Ramos (cell line): ENCODE results near the gene PHF3.

Experiments used
- in situ Hi-C: fragments of 300-500 bp; cut with MboI; formaldehyde crosslinking; loops from one replicate; pipeline ENCODE4 v1.14.3; 2022; ENCODE audit warnings: low sequenced_read_pairs; ENCODE audit not compliant: unreplicated experiment

Gene PHF3, protein sequence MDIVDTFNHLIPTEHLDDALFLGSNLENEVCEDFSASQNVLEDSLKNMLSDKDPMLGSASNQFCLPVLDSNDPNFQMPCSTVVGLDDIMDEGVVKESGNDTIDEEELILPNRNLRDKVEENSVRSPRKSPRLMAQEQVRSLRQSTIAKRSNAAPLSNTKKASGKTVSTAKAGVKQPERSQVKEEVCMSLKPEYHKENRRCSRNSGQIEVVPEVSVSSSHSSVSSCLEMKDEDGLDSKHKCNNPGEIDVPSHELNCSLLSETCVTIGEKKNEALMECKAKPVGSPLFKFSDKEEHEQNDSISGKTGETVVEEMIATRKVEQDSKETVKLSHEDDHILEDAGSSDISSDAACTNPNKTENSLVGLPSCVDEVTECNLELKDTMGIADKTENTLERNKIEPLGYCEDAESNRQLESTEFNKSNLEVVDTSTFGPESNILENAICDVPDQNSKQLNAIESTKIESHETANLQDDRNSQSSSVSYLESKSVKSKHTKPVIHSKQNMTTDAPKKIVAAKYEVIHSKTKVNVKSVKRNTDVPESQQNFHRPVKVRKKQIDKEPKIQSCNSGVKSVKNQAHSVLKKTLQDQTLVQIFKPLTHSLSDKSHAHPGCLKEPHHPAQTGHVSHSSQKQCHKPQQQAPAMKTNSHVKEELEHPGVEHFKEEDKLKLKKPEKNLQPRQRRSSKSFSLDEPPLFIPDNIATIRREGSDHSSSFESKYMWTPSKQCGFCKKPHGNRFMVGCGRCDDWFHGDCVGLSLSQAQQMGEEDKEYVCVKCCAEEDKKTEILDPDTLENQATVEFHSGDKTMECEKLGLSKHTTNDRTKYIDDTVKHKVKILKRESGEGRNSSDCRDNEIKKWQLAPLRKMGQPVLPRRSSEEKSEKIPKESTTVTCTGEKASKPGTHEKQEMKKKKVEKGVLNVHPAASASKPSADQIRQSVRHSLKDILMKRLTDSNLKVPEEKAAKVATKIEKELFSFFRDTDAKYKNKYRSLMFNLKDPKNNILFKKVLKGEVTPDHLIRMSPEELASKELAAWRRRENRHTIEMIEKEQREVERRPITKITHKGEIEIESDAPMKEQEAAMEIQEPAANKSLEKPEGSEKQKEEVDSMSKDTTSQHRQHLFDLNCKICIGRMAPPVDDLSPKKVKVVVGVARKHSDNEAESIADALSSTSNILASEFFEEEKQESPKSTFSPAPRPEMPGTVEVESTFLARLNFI (N-terminal part only)

DNA sequence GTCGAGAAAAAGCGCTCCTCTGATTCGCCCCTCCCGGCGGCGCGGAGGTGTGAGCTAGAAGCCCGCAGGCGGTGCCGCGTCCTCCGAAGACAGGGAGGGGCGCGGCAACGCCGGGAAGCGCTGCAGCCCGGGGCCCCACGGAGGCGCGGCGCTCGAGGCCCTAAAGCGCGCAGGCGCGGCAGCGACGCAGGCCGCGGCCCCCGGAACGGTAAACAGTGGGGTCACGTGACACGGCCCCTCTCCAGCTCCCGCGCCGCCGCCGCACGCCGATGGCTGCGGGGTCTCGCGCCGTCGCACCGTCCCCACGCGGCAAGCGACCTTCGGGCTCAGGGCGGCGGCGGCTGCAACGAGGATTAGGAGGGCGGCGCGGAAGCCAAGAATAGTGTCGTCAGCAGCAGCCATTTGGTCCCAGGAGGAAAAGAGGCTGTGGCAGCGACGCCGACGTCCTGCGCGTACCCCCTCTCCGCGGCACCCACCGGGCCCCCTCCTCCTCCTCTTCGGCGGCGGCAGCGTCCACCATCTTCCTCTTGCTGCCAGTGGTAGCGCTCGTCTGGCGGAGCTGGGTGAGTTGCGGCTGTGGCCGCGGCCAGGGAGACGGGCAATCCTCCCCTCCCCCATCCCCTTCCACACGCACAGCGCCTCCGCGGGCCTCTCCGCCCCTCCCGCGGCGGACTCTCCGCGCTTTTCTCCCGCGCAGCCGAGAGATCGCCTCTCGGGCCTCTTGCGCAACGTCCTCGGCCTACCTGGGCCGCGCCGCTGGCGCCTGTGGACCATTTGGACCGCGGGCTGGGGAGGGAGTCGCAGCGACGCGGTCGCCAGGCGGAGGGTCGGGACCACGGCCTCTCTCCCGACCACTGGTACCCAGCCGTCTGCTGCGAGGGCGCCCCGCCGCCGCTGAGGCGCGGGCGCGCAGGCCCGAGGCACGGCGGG is at the start of gene PHF3:
Gene PHF3 (plus strand): TSS at position 215 of the 930 bp plus-strand sequence. CDS start 10,750 bp downstream, outside the sequence.
- in situ Hi-C loops, result no loop called here

DNA sequence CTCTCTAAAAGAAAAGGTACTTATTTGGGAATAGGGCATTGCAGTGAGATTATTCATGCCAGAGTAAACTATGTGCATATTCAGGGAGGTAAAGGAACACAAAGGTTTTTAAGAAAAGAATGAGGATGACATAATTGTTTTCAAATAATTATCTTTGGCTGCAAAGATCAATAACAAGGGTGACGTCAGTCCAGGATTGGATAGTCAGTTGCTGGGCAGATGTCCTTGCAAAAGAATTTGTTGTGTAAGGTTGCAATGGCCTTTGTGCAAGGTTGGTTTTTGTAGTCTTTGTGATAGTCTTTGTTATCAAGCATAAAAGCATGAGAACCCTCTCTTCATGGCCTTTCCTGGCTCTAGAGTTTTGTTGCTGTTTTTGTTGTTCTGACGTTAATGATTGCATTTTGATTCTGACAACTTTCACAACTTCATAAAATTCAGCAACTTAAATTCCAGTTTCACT is 45.6 kb upstream of the PHF3 start:
- in situ Hi-C loops, result loop anchor here (10.0 kb wide), 1 partner anchor 155 kb away; no protein-coding TSS in a partner anchor

DNA sequence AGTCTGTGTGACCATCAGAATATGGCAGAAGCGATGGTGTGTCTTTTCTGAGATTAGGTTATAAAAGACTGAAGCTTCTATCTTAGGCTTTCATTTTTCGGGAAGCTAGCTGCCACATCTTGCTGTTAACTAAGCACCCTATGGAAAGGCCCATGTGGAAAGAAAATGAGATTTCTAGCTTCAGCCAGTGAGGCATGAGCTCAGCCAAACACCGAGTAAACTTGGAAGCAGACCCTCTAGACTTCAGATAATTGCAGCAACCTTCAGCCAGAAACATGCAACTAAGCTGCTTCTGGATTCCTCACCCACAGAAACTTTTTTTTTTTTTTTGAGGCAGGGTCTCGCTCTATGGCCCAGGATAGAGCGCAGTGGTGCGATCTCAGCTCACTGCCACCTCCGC is 42.7 kb upstream of the PHF3 start:
- in situ Hi-C loops, result loop anchor here (10.0 kb wide), 1 partner anchor 152 kb away; no protein-coding TSS in a partner anchor

DNA sequence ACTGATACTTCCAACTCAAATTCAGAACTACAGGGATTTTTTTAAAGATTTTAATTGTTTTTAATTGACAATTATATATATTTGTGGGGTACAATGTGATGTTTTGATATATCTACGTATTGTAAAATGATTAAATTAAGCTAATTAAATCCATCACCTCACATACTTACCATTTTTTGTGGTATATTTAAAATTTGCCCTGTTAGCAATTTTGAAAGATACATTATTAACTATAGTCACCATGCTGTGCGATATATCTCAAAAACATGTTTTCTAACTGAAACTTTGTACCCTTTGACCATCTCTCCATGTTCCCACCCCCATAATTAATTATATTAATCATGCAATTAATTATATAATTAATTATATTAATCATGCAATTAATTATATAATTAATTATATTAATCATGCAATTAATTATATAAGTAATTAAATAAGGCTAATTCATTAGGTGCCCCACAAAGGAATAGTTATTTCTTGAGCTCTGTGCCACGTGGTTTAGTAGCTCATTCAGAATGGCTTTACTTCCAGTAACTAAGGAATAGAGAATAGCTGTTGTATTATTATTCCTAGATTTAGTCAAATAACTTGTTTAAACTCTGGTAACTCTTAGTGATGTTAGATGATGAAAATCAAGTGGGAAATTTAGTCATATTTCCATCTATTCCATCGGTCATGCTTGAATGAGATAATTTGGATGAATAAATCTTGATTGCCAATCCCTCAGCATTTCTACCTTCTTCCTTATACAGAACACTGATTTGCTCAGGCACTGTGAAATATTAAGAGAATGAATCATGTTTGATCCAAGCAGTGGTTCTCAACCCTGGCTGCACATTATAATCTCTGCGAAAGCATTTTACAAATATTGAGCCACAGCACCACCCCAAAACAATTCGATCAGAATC is 38.2 kb upstream of the PHF3 start:
- in situ Hi-C loops, result loop anchor here (10.0 kb wide), 1 partner anchor 147 kb away; no protein-coding TSS in a partner anchor

DNA sequence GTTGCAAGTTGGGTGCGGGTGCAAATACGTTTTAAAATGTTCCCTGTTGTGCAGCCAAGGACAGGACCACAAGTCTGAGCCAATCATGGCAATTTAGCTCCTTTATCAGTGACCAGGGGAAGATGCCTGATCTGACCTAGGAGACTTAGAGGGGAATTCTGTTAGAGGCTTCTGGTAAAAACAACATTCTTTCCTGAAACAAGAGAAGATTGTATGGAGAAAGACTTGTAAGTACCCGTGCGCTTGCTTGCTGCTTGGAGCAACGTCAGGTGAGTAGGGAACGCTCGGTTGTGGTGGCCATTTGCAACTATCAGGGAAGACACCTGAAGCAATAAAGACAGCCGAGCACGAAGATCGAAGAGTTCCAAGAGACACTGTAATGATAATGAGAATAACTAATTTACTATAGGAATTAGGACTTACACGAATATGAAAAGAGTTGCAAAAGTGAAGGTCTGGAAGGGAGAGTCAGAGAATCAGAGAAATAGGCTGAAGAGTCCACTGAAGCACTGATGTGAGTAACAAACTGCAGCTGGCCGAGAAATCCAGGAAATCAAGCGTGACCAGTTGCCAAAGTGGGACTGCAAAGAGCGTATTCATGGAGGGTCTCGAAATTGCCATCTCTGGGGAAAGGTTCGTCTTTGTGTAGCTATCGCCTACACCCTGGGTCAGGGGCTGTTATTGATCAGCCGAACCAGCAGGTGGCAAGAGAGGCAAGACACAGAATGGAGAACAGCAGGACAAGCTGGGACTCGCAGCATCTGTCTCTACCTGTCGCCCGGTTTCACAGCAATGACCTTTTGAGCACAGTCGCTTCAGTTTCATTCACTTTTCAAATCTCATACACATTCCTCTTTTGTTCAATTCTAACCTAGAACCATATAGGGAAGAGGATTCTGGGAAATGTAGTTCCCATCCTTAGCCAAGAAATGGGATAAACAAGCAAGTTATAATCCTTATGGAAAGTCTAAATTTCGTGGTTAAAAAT is 37.3 kb upstream of the PHF3 start:
- in situ Hi-C loops, result loop anchor here (10.0 kb wide), 1 partner anchor 146 kb away; no protein-coding TSS in a partner anchor

DNA sequence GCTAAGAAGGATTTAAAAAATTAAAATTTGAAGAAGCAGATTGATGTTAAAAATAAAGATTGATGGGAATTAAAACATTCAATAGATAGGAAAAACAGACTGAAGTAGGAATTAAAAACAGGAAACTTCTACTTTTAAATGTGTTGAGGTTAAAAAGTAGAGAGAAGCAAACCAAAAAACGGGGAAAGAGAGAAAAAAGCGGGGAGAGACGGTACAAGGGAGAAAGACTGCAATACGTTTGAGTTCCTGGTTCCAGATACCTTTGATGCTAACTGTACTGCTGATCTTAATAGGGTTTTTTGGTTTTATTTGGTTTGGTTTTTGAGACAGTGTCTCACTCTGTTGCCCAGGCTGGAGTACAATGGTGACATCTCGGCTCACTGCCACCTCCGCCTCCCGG is 36.4 kb upstream of the PHF3 start:
- in situ Hi-C loops, result loop anchor here (10.0 kb wide), 1 partner anchor 146 kb away; no protein-coding TSS in a partner anchor

DNA sequence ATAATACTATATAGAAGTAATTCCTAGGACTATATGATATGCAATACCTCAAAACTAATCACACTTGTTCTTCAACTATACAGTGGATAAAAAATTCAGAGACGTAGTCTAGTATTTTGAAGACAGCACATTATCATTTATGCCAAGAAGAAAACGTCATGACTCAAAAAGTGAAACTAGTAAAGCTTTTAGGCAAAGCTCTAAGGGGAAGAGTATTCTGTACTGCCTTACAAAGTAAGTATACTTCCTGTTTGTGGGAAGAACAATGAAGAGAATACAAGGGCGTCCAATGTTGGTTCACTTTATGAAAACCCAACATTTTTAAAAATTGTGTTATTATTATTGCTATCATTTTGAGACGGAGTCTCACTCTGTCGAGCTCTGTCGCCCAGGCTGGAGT is 35.5 kb upstream of the PHF3 start:
- in situ Hi-C loops, result no loop called here

DNA sequence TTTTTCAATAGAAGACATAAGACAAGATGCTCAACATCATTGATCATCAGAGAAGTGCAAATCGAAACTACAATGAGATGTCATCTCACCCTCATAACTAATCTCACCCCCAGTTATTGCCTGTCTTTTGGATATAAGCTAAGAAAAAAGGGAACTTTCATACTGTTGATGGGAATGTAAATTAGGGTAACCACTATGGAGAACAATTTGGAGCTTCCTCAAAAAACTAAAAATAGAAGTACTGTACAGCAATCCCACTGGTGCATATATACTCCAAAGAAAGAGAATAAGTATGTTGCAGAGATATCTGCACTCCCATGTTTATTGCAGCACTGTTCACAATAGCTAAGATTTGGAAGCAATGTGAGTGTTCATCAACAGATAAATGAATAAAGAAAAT is 26.4 kb upstream of the PHF3 start:
- in situ Hi-C loops, result no loop called here

DNA sequence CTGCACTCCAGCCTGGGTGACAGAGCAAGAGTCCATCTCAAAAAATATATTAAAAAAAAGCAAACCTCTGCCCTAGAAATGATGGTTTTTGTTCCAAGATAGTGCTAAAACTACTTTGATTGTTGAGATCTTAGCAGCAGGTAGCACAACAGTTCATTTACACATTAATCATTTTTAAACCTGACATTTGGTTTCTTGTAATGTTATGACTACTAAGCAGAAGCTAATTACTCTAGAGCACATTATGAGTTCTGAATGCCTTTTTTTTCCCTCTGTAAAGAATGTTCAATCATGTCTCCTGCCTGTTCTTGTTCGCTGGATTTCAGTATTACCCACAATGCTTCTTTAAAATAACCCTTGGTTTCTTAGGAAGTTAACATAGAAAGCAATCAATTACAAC is 24.7 kb upstream of the PHF3 start:
- in situ Hi-C loops, result no loop called here

DNA sequence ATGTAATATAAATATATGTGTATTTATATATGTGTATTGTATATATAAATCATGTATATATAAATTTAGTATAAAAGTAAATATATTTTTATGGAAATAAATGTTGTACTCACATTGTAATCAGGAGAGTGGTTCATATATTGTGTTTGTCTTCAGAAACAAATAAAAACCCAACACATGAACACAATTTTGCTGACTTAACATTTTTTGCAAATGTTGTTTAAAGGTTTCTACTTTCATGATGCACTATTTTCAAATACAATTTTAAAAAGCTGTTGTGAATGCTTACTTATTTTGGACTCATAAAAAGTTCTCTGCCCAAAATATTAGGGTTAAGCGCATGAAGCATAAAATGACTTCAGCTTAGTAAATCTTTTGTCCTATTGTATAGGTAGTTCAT is 24.0 kb upstream of the PHF3 start:
- in situ Hi-C loops, result no loop called here

DNA sequence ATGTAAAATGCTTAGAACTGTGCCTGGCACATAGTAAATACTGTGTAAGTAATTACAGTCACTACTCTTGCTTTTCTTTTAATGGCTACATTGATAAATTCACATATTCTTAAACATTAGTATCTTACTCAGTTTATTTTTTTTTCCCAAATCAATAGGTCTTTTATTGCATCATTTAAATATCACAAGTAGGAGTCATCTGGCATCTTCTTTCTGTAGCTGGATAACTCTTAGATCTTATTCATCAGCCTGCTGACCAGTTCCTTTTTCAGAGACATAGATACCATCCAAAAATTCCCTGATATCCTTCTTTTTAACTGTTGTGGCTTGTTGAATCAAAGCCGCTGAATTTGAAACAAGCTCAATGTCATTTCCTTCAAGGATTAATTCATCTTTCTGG is 20.0 kb upstream of the PHF3 start:
- in situ Hi-C loops, result no loop called here

DNA sequence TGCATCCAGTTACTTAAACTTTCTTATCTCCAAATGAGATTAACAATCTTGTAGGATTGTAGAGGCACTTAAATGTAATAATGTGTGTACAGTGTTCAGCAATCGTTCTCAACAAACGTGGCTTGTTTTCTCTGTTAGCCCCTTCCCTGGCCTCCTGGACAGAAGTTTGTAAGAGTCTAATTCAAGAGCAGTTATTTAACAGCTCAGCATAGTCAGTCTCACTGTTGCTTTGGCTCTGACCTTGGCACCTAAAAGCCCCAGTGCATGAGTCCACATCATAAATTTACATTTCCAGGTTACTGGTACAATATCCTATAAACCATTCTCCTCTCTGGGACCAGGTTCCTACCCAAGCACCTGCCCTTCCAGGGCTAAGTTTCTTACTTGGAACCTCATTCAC is 11.5 kb upstream of the PHF3 start:
- in situ Hi-C loops, result no loop called here

DNA sequence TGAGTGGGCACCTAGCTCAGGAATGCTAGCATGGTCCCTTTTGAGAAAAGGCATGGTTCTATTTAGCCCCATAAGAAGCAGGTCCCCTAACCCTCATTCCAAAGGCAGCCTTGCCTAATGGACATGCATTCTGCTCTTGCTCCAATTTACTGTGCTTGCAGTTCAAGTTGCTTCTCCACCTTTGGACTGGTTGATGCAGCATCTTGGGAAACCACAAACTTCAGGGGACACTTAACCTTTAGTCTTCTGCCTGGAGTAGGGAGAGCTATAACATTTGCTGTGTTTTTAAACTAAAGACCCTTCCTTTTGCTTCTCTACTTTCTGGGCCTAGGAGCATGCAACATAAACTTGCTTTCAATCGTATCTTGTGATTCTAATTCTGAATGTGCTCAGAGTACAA is 5.1 kb upstream of the PHF3 start:
- in situ Hi-C loops, result no loop called here

DNA sequence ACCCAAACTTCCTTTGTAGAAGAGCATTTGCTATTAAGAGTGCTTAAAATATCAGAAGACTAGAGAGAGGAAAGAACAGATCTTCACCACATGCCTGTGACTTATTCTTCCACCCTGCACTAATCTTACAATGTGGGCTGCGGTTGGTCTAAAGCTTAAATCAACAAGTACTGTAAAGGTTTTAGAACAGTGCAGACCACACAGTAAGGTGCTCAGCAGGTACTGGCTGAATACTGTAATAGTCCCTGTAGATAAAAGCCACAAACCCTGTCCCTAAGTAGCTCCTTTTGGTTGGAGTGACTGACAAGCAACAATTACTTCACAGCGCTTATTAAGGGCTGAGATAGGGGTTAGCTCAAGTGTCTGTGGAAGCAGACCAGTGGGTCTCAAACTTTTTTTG is 972 bp upstream of the PHF3 start:
- in situ Hi-C loops, result no loop called here

DNA sequence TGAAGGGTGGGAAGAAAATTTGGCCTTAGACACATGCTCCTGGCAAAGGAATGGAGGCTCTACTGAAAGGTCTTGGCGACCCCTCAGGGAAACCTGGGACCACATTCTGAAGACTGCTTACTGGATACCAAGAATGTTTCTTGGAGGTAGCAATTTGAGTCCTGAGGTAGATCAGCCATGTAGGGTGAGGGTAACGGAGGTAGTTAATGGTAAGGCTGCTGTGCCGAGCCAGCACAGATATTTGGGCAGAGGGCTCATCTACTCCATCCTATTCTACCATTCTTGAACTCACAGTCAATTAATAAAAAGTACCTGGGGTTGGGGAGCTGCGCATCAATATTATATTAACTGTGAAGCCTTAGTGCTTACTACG is 401 bp upstream of the PHF3 start:
- in situ Hi-C loops, result no loop called here

DNA sequence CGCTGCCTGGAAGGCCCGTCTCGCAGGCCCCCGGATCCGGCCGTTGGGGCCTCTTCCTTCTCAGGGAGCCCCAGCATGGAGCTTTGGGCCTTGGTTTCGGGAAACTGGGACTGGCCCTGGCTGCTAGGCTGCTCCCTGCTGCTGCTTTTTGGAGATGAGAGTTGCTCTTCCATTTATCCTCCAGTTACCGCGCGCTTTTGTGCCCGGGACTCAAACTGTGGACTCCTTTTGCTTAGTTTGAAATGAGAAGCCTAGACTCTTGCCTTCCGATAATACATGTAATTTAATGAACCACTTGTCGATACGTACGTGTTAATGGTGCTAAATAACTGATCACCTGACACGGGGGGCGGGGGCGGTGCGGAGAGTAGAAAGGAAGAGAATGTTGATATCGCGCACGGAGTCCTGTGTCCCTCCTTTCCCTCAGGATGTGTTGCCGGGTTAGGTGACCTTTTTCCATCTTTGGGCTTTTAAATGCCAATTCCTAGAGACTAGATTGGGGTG is 968 bp downstream of the PHF3 start:
- in situ Hi-C loops, result no loop called here

DNA sequence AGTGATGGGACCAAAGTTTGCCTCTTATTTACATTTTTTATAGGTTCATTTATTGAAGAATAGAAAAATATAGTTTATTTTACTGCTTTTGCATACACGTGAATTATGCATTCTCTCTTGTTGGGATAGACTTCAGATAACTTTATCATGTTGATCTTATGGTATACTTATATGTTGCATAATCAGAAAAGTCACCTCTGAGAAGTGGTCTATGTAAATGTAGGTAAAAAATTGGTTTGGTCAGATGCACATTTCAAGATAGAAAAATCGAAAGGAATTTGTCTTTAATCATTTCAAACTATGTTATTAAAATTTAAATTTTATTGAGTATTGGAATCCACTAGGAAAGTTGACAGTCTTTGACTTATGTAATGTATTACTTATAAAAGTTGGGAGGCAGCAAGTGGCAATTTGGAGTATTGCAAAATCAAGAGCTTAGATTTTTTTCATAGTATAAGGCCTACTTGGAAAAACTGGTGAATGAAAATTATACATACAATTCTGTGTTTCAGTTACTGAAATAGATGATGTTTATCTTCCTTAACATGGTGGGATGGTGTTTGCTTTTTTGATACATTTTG is 2.4 kb downstream of the PHF3 start:
- in situ Hi-C loops, result no loop called here
